GM13977 (cell line): ENCODE data around the gene SLC24A1.

ENCODE experiments used
- DNase-seq: peaks from one replicate; pipeline ENCODE4 v3.0.0; 2012; ENCODE audit warnings: low spot score
- CTCF ChIP-seq: IDR thresholded peaks from 2 replicates; pipeline ENCODE4 v1.5.1; 2012; ENCODE audit warnings: mild to moderate bottlenecking, control low read depth; ENCODE audit not compliant: insufficient read depth; ENCODE audit errors: extremely low read depth, missing control alignments
- in situ Hi-C: fragments of 300-500 bp; cut with MboI; formaldehyde crosslinking; loops from one replicate; pipeline ENCODE4 v1.12.0; 2022; ENCODE audit warnings: low sequenced_read_pairs, low pct_unique_long_range_greater_than_20kb, mixed read lengths, inconsistent platforms; ENCODE audit not compliant: unreplicated experiment

SLC24A1 gene

GRCh38 chr15:65580287-65580686 is 41.5 kb upstream of the SLC24A1 start:
- in situ Hi-C loops = no loop called here
- TF ChIP-seq CTCF = no peak

GRCh38 chr15:65583701-65584100 is 38.0 kb upstream of the SLC24A1 start:
- in situ Hi-C loops = no loop called here
- peak; percentile 64 for DNase-seq
- no peak for TF ChIP-seq CTCF

More at GRCh38 chr15:65580287-65580686, 41.5 kb upstream of the SLC24A1 start:
- no peak for DNase-seq

- no peak for TF ChIP-seq CTCF
- in situ Hi-C loops = no loop called here
- no peak for DNase-seq
These were observed 37.5 kb upstream of the SLC24A1 start for GRCh38 chr15:65584241-65584640.

- no peak for DNase-seq
- in situ Hi-C loops = no loop called here
- TF ChIP-seq CTCF = no peak
These were observed 34.6 kb upstream of the SLC24A1 start for GRCh38 chr15:65587094-65587493.

GRCh38 chr15:65595960-65596359 is 25.8 kb upstream of the SLC24A1 start:
- in situ Hi-C loops = no loop called here
- TF ChIP-seq CTCF = peak; percentile 28
- no peak for DNase-seq

- TF ChIP-seq CTCF = no peak
- DNase-seq = no peak
- in situ Hi-C loops = no loop called here
These were observed 23.3 kb upstream of the SLC24A1 start for GRCh38 chr15:65598468-65598867.

- TF ChIP-seq CTCF = no peak
- in situ Hi-C loops = no loop called here
These were observed 22.1 kb upstream of the SLC24A1 start for GRCh38 chr15:65599677-65600076.

More at GRCh38 chr15:65599677-65600076, 22.1 kb upstream of the SLC24A1 start:
- DNase-seq = no peak
